Activated T-helper 1 cell treated with Interleukin-2 at 50 U/mL for 16 hours (primary cell): ENCODE measurements around the gene RHEBL1.

Experiments used
- DNase-seq: peaks from one replicate; pipeline ENCODE4 v3.0.0-alpha.2; 2020; ENCODE audit warnings: low read depth

The RHEBL1 gene

DNA sequence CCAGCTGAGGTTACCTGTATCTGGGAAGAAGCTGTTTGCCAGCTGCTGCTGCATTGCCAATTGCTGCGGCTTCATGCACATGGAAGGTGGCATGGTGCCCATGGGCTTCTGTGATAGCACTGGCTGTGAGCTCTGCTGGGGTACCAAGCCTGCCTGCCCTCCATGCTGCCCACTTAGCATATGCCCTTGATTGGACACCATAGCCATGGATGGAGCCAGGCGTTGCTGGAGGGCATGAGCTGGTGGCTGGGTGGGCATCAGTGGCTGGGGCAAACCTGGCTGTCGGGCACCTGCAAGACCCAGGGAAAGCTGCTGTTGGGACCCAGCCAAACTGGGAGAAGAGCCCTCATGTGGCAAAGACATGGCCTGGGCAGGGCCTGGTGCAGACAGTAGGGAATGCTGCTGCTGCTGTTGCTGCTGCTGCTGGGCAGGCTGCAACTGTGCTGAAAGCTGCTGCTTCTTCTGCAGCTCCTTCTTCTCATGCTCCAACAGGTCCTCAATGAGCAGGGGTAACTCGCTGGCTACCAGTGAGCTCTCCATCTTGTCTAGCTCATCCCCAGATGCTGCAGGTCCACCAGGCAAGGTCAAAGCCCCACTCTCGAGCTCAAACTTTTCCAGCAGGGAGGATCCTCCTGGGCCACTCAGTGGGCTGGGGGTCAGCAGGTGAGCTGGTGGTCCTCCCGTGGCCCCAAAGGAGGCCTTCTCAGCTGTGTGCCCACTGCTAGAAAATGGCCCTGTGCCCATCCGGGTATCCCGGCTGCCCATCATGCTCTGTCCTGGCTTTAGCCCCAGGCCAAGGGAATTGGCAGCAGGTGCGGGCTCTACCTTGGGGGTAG lies 32.5 kb downstream of the RHEBL1 start:
- DNase-seq, result no peak

DNA sequence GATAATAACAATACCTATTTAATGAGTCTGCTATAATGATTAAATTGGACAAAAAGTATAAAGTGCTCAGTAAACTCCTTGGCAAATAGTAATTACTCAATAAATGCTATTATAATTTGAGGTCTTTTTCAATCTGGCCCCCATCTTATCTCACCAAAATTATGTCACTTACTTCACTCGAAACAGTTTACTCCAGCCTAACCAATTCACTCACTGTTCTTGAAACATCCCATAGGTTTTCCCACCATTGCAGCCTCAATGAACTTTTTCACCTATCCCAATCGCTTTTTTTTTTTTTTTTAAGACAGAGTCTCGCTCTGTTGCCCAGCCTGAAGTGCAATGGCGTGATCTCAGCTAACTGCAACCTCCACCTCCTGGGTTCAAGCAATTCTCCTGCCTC lies 33.8 kb downstream of the RHEBL1 start:
- DNase-seq, result no peak

DNA sequence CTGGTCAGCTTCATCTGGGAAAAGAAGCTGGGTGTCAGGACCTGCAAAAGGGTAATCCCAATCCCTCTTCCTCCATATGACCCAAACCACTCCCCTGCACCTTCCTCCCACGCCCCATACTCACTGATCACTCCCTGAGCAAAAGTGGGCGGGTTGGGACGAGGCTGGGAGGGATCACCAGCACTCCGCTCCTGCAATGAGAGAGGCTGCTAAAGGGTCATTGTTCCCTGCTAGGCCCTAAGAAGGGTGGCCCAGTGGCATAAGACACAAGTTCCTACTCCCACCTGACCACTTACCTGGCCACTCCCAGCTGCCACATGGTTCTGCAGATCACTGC lies 35.5 kb downstream of the RHEBL1 start:
- no peak for DNase-seq

DNA sequence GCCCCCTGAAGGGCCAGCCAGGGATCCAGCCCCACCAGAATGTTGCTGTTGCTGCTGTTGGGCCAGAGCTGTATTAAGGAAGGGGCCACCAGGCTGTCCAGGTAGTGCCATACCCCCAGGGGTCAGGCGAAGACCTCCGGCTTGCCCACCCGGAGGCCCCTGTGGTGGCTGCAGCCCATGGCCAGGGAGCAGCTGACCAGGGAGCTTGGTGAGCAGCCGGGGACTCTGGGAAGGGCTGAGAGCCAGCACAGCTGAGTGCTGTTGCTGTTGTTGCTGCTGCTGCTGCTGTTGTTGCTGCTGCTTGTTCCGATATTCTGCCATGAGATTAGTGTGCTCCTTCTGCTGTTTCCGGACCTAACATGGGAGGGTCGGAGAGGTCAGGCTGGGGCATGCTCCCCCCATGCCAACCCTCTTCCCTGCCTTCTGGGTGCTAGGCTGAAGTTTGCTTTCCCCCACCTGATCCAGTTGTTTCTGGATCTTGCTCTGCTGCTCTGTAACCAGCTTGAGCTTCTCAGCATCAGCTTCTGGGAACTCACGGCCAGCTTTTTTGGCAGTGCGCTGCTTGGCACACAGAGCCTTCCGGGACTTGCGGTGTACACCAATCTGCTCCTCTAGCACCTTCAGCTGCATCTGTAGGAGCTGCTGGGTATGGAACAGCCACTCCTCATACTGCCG lies 36.0 kb downstream of the RHEBL1 start:
- no peak for DNase-seq

DNA sequence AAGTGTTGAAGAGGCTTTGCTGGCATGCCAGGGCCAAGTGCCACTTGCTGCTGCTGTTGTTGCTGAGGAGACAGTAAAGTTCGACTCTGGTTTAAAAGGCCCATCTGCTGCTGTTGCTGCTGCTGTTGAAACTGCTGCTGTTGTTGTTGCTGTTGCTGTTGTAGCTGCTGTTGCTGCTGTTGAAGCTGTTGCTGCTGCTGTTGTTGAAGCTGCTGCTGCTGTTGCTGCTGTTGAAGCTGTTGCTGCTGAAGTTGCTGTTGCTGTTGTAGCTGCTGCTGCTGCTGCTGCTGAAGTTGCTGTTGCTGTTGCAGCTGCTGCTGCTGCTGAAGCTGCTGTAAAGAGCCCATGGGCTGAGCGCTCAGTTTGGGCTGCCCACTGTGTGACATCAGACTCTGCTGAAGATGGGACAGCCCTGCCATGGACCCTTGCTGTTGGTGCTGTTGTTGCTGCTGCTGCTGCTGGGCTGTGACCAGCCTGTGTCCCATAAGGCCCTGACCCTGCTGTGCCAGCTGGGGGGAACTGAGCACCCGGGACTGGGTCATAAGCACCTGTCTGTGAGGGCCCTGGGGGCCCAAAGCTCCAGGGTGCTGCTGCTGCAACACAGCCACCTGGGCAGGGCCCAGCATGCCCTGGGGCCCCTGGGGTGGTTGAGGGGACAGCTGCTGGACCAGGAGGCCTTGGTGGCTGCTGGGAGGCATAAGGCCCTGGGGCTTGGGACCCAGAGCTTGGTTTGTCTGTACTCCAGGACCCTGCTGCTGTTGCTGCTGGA lies 36.9 kb downstream of the RHEBL1 start:
- DNase-seq, result no peak

DNA sequence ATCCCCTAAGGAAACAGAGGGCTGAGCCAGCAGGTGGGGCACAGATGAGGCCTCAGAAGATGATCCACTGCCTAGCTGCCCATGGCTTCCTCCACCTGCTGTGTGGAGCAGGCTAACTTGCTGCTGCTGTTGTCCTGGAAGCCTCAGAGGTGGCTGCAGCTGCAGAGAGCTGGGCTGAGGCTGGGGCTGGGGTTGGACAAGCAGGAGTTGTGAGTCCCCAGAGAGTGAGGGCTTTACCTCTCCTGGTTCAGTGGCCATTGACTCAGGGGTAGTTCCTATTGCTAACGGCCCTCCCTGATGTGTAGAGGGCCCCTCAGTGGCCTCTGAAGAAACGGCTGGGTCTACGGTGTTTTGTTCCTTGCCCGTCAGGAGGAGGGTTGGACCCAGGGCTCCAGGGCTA lies 37.5 kb downstream of the RHEBL1 start:
- no peak for DNase-seq

DNA sequence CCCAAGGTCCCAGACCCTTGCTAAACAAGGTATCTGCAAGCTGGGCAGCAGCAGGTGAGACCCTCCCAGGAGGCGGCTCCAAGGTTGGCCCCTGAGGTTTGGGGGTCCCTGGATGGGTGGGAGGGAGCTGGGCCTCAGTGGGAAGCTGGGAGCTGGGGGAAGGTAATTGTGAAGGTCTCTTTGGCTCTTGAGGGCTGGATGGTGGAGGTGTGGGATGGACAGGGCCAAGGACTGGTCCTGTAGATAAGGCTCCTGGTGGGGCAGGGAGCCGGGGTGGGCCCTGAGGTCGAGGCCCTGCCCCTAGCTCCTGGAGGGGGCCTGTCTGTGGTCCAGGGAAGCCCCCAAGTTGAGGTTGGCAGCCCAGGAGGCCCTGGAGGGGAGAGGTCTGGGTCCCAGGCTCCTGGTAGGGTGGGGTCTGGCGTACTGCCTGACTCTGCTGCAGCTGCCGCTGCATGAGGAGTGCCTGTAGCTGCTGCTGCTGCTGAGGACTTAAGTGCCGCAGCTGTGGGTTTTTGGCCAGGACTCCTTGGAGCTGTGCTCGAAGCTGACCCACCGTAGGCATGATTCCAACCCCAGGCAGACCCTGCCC lies 38.1 kb downstream of the RHEBL1 start:
- no peak for DNase-seq

DNA sequence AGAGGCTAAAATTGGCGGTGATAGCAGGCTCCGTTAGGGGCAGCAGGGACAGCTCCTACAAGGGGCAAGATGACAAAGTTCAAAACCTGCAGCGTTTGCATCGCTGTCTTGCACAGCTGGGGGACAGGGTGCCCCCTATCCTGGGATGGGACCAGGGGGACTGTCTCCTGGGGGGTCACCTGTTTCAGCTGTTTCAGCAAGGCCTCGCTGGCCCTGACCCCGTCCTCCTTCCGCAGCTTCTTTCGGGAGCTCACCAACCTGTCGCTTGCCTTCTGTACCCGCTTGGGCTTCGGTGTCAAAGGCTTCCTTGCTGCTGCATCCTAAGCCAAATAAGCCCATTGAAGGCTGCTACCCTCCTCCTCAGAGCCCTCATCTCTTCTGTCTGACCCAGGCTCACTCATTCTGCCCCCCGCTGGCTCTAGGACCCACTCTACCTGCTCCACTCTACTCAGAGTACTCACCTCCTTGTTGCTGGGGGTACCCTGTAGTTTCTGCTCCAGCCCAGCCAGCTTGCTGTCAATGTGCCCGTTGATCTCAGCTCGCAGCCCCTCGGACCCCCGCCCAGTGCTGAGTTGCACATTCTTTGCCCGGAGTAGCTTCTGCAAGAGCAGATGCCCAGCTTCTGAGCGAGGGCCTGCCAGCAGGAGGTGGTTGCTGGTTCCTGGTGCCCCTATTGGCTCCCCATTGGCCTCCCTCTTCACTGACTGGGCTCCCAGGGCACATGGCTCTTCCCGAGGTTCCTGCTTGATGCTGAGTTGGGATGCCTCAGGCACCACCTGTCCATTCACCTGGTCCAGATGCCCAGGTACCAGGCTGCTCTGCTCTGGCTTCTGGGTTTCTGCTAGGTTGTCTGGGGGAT lies 38.8 kb downstream of the RHEBL1 start:
- DNase-seq, result no peak

DNA sequence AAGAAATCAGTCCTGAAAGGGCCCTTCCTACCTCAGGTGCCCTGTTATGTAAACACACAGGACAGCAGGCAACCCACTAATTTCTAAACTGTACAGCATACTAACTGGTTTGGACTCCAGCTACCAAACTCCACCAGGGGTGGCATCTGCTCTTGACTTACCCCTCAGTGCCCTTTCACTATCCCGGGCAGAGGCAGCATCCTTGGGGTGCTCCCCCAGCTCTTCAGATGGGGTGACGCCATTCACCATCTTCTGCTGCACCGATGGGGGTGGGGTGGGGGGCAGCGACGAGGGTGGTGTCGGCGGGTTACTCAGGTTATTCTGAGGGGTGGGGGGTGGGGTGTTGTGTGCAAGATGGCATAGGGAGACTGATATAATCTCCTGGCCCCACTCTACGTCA lies 39.7 kb downstream of the RHEBL1 start:
- DNase-seq, result no peak

DNA sequence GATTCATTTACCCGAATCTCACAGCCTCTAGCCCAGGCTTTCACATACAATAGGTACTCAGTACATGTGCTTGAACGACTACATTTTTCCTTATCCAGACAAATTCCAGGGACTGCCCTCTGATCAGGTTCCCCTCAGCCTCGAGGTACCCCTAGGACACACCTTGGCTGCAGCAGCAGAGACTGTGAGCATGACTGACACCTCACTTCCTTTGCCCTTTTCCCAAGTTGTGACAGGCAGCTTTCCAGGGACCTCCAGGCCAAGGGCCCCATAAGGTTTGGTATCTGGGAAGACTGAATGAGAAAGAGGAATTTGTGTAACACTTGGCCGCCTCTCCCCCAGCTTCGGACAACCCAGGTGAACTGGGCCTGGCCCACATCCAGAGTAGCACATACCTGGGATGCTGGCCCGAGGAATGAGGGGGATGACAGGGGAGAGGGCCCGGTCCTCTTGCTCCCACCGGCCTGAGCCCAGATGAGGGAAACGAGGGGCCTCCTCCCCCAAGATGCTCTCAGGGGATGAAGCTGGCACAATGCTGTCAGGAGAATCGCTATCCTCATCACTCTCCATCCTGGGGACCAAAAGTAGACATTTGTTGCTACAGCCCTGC lies 41.0 kb downstream of the RHEBL1 start:
- no peak for DNase-seq

DNA sequence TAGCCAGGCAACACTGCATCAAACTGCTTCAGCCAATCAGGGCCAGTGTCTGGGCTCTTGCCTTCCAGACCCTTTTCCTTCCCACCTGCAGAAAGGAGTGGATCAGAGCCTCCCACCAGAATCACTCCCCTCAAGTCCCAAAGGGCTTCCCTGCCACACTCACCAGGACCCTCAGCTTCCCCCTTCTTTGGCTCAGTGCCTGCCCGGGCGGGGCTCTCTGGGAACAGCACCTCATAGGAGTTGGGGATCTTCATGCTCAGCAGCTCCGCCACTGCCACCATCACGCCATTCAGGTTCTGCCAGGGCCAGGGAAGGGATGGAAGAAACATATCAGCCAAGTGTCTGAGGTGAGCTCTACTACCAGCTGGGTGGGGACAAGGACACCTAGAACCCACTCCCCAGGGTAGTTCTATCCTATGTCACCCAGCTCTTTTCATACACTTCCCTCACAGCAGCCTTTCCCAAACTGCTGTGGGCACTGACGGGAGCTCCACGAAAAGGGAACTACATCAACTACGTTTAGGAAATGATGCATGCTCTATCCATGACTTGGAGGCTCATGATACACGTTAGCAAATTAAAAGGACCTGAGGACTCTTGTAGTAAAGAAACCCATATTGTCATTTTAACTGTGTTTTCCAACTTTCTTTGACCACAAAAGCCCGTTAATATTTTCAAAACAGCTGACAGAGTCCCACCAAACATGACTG lies 41.8 kb downstream of the RHEBL1 start:
- no peak for DNase-seq

DNA sequence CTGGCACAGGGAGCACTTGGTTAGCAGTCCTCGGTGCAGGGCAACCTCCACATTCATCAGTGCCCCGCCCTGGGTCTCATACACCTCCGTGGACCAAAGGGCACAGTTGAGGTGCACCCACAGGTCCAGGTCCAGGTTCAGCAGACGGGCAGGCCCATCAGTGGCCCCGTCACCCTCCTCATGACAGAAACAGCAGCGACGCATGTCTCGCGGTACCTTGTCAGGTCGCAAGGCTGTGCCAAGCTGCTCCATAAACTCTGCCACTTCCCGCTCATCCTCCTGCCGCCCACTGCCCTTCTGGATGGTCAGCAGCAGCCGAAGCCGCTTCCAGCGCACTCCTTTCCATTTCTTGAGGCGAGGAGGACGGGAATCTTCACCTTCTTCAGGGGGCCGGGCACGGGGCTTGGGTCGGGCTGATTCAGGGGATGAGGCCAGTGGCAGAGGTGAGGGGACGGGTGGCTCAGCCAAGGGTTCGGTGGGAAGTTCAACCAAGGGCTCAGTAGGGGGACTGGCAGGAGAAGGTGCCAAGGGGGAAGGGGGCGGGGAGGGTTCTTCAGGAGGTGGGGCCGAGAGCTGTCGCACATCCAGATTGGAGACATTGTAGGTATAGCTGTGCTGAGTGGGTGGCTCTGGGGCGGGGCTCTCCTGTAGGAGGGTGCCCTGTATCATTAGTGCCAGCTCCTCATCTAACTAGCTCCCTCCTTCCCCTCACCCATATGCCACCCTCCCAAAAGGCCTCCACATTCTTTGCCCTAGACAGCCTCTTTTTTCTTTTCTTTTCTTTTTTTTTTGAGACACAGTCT lies 42.9 kb downstream of the RHEBL1 start:
- DNase-seq, result no peak

DNA sequence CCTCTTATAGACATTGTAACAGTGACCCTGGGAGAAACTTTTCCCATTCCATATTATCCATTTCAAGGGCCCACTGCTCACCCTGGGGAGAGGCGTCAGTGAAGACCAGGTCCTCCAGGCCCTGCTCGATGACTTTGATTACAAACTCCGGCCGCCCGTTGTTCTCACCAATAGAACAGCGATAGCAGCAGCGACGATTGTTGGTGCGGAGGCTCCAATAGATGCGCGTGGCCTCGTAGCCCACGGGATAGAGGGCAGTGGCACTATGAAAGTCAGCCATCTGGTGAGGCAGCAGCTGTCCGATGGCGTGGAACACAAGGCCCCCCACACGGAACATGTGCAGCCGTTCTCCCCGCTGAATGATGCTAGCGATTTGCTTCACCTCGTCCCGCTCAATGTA lies 43.7 kb downstream of the RHEBL1 start:
- DNase-seq, result no peak

DNA sequence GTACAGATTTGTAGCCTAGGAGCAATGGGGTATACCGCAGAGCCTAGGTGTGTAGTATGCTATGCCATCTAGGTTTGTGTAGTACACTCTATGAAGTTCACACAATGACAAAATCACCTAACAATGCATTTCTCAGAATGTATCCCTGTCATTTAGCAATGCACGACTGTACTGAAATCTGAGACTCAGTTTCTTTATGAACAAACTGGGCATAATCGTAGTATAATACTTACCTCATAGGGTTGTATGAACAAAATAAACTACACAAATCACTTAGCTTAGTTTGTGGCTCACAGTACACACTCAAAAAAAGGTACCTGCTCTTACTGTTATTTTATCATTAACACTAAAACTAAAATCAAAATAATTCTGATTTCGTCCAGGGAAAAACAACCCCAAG lies 44.3 kb downstream of the RHEBL1 start:
- no peak for DNase-seq

DNA sequence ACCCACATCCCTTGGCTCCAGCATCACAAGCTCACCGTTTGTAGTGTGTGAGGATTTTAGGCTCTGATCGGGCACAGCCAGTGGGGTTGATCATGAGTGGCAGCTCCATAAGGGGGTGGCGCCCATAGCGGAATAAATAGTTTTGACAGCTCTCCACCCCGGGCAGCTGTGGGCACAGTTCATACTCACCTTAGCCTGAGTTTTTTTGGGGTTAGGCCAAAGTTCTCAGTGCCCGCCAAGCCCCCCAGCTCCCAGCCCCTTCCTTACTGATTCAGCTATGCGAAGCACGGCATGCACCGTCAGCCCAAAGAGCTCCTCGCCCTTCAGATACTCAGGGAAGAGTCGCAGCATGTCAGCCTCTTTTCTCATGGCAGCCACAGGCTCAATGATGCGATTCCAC lies 45.2 kb downstream of the RHEBL1 start:
- DNase-seq, result no peak

DNA sequence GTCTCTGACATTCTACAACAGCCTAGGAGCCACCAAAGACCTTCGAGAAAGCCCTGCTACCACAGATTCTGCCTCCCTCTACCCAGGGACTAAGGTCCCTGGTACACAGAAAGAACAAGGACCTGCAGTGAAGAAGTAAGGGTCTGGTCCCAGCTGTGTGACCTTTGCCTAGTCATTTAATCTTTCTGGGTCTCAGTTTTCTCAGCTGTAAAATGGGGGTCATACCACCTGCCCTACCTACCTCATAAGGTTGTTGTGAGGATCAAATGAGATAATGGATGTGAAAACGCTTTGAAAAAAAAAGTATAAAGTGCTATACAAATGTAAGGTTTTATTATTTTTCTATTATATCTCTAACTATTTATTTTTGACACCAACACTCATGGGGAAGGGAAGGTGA lies 46.0 kb downstream of the RHEBL1 start:
- no peak for DNase-seq

DNA sequence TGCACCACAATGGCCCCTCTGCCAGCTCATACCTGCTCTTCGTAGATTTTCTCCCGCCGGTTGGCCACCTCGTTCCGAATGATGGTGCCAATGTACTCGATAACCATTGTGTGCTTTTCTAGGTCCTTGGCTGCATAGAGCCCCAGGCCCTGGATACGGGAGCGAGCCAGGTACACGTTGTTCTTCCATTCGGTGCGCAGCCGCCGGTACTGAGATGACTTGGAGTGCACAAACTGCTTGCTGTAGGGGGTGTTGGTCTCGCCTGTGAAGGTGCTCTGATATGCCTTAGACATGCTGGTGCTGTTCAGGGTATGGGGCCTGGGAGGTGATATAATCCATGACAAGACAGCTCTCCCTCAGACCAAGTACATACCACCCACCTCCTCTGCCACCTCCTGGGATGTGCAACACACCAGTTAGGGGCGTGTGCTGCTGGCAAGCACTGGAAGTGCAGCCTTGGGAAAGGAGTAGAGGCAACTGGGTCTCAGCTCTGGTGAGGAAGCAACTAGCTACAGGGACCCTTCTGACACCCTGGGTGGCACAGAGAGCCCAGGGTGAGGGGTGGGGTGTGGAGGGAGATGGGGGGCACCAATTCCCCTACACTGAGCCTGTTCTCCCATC lies 47.1 kb downstream of the RHEBL1 start:
- no peak for DNase-seq

DNA sequence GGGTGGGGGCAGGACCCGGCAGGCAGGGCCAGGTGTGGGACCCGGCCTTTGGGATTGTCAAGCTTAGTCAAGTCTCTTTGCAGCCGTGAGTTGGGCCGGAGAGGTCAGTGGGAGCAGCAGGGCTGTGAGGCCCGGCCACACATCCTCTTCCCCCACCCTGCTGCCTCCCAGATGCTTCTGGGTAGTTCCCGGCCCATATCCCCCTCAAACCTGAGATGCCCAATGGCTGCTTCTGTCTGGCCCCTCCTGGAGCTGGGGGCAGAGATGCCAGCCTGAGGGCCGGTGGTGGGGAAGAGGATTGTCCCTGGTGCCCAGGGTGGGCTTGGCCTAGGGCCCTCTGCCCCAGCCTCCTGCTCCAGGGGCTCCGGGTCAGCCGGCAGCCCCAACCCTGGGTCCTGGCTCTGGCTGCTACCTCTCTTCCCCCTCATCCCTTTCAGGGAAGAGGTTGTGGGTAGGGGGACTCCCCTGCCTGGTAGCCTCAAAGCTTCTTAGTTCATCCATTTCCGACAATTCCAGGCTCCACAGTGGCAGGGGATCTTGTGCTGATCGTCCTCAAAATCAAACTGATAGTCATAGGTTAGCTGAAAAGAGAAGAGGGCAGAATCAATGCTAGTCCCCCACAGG lies 48.4 kb downstream of the RHEBL1 start:
- DNase-seq, result no peak

DNA sequence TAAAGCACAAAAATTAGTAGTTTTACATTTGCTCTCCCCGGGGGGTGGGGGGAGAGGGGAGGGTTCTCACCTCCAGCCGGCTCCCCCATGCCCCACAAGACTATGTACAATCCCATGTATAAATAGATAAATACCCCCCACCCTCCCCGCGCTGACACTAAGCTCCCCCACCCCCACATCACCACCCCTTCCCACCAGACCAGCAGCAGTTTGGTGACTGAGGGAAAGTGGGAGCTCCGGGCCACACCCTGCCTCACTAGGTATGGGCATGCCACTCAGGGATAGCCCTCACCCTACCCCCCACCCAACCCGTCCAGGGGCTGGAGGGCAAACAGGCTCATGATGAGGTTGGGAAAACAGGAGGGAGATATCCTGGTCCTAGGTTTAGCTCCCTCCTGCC lies 49.3 kb downstream of the RHEBL1 start:
- no peak for DNase-seq
